Measurements from ENCODE around the gene VARS2.

GRCh38 chr6:30879684-30880427 is 34.2 kb upstream of the VARS2 start:
- TF ChIP-seq NR2F2 (IDR thresholded peaks at IDR 0.05) (no peak), CTCF (IDR thresholded peaks at IDR 0.05; ENCODE audit: low read depth, low read length, missing input control) (no peak), MAX (IDR thresholded peaks at IDR 0.05) (no peak), ATF3 (IDR thresholded peaks at IDR 0.05) (no peak), HNF4G (IDR thresholded peaks at IDR 0.05) (no peak), GABPA (IDR thresholded peaks at IDR 0.05 in 1 of 2, conservative IDR thresholded peaks at IDR 0.05 in 1 of 2) (no peak), ZBTB33 (IDR thresholded peaks at IDR 0.05) (no peak), EGR1 (IDR thresholded peaks at IDR 0.05; ENCODE audit: low read depth in 2 of 2) (no peak), REST (IDR thresholded peaks at IDR 0.05) (no peak), JUND (IDR thresholded peaks at IDR 0.05) (no peak)
